Activated CD8-positive, alpha-beta T cell treated with anti-CD3 and anti-CD28 coated beads, Interleukin-2, amount 10 ng/mL, durations not matched to agents 7 days and 5 days (primary cell): ENCODE results near the gene EFEMP2. TPM values are rescaled to one million over a fixed set of nuclear protein-coding genes. Genes with fewer than 3 reads are reported as not detected.

Experiments used
- ATAC-seq: fragments of 150-1000 bp; cut with Tn5 transposase; one replicate; pipeline ENCODE4 v1.10.0; 2021; ENCODE audit warnings: moderate library complexity
- CTCF ChIA-PET: fragments of 350-600 bp; sonication (Branson Sonifier 250); formaldehyde crosslinking; loops from one replicate; lab custom pipeline; 2021; ENCODE audit warnings: antibody characterized with exemption; lab: Charles Lee
- POLR2A ChIA-PET: fragments of 350-600 bp; sonication (Branson Sonifier 250); formaldehyde crosslinking; loops from one replicate; lab custom pipeline; 2021; ENCODE audit warnings: antibody characterized with exemption; lab: Charles Lee
- DNase-seq: peaks from one replicate; pipeline ENCODE4 v3.0.0-alpha.2; 2020
- H3K27ac Mint-ChIP-seq: one replicate; pipeline ENCODE4 v1.8.0; 2021; ENCODE audit warnings: mild to moderate bottlenecking, mixed read lengths
- H3K27me3 Mint-ChIP-seq: one replicate; pipeline ENCODE4 v1.8.0; 2021; ENCODE audit warnings: low read depth, mixed read lengths
- H3K36me3 Mint-ChIP-seq: one replicate; pipeline ENCODE4 v1.8.0; 2021; ENCODE audit warnings: low read depth, mixed read lengths
- H3K4me1 Mint-ChIP-seq: one replicate; pipeline ENCODE4 v1.8.0; 2021; ENCODE audit warnings: low read depth, mixed read lengths
- H3K4me3 Mint-ChIP-seq: one replicate; pipeline ENCODE4 v1.8.0; 2021; ENCODE audit warnings: mild to moderate bottlenecking, mixed read lengths
- H3K9me3 Mint-ChIP-seq: one replicate; pipeline ENCODE4 v1.8.0; 2022; ENCODE audit warnings: mixed read lengths; ENCODE audit not compliant: insufficient read depth
- total RNA-seq, 2 experiments: library from RNA; stranded (reverse); gene quantifications; one replicate each; pipeline ENCODE4 v1.2.3, GENCODE V29; 2021

The EFEMP2 gene
- total RNA-seq, 2 experiments from 2014 or later = 4.8 to 5.0 TPM

DNA sequence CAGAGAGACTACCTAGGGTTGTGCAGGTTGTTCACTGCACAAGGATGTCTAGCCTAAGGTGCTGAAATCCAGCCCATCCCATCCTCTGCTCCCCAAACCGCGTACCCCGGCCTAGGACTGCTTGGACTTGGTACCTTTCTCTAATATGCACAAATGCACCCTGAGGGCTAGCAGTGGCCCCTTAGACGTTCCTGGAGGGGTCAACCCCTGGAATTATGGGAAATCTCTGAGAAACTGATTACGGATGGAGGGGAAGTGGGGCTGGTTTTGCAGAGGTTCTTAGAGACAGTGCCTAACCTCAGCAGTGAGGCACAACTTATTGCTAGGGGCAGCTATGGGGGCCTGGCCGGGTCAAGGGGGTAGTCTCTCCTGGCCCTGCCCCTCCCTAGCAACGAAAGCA, 43.8 kb upstream of the EFEMP2 start:
- ATAC-seq (no peak), DNase-seq (no peak)
- ChIA-PET POLR2A (interaction anchor here (2.4 kb wide), 1 partner anchor 26 kb away, joined by 13 read pairs; the partner anchor contains the start of gene CCDC85B), CTCF (interaction anchor here (0.9 to 1.5 kb wide), 3 partner anchors 15 to 31 kb away, joined by 3 read pairs; partner anchors contain the start of gene FOSL1)
- H3K27me3 Mint-ChIP-seq = no peaks in the 10 kb centered on the region
- peak overlapping the region; percentile 86 for H3K4me3 Mint-ChIP-seq
- H3K27ac Mint-ChIP-seq = no peak overlapping the region
- H3K36me3 Mint-ChIP-seq = peaks cover 21% of the 10 kb centered on the region
- H3K4me1 Mint-ChIP-seq = peaks cover 32% of the 10 kb centered on the region
- H3K9me3 Mint-ChIP-seq = no peaks in the 10 kb centered on the region

DNA sequence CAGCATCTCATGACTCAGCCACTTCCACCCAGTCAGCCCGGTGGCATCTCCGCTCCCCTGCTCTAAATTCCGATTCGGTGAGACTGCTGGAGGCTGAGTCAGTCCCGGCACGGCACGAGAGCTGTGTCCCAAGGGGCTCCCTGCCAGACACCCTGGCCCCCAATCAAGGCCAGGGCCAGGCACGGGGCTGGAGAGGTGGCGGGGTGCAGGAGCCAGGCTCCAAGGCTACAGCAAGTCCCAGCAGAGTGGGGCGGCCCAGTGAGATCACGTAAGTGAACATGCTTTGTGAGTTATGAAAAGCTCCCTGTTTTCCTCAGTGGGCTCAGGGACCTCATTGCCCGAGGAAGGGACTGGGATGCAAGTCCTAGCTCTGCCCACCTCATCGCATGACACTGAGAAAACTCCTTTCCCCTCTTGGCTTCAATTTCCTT, 43.2 kb upstream of the EFEMP2 start:
- no peak for ATAC-seq

DNA sequence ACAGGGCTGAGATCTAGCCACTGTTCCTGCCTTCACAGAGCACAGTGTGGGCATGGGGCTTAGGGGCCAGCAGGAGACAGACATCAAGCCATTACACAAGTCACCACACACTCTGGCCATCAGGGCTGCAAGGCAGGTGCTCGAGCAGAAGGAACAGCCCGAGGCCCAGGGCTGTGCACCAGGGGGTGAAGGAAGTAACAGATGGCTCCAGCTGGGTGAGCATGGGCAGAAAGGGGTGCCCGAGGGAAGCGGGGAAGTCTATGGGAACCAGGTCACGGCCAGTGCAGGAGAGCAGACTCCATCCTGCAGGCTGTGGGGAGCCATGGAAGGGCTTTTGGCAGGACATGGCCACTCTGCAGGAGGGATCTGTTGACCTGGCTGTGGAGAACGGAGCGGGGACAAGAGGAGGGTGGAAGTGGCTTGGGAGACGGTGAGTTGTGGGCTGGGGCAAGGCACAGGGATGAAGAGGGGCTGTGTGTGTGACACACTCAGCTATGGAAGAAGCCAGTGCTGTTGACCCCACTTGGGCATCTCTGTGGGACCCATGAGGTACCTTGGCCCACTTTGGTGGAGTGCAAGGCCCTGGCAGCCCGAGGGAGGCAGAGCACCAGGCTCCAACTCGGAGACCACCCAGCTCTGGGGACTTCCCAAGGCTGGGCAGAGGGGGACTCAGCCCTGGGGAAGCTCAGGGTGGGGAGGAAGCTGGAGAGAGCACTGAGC, 42.7 kb upstream of the EFEMP2 start:
- POLR2A ChIA-PET = interaction anchor here (0.6 to 2.4 kb wide), 5 partner anchors 10 to 41 kb away, joined by 3 to 13 read pairs (median 3); partner anchors contain the start of gene CCDC85B
- Mint-ChIP-seq H3K9me3 (no peaks in the 10 kb centered on the region), H3K4me3 (no peak overlapping the region), H3K36me3 (peaks cover 14% of the 10 kb centered on the region), H3K4me1 (peaks cover 26% of the 10 kb centered on the region), H3K27ac (no peak overlapping the region), H3K27me3 (no peaks in the 10 kb centered on the region)
- no peak for DNase-seq
- CTCF ChIA-PET = interaction anchor here (0.9 to 1.5 kb wide), 2 partner anchors 14 to 15 kb away, joined by 3 read pairs; partner anchors contain the start of gene FOSL1
- ATAC-seq = no peak

More for the DNA sequence above, 43.2 kb upstream of the EFEMP2 start:
- DNase-seq = no peak
- no peaks in the 10 kb centered on the region for H3K9me3 Mint-ChIP-seq
- ChIA-PET POLR2A (interaction anchor here (0.6 to 2.4 kb wide), 2 partner anchors 10 to 25 kb away, joined by 3 to 13 read pairs; partner anchors contain the start of gene CCDC85B), CTCF (interaction anchor here (0.9 to 1.5 kb wide), 3 partner anchors 14 to 30 kb away, joined by 3 read pairs; partner anchors contain the start of gene FOSL1)
- H3K36me3 Mint-ChIP-seq = peaks cover 20% of the 10 kb centered on the region
- H3K27ac Mint-ChIP-seq = no peak overlapping the region
- H3K27me3 Mint-ChIP-seq = no peaks in the 10 kb centered on the region
- peaks cover 31% of the 10 kb centered on the region for H3K4me1 Mint-ChIP-seq
- H3K4me3 Mint-ChIP-seq = no peak overlapping the region

DNA sequence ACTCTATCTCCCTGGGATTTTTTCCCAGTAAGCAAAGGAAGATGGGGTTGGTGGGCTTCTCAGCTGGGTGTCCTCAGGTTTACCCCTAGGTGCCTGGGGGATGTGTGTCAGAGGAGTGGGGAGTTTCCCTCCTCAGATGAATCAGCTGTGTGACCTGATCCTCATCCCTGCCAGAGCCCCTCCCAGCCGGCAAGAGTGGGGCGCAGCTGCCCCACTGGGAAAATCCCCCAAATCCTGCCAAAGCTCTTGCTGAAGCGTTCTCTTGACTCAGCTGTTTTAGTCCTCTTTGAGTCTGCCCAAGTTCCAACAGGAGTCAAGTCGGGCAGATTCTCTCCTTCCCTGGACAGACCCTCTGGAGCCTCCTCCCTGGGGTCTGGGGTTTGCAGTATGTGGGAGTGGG, 40.2 kb upstream of the EFEMP2 start:
- Mint-ChIP-seq H3K36me3 (peaks cover 10% of the 10 kb centered on the region), H3K9me3 (no peaks in the 10 kb centered on the region), H3K27ac (no peak overlapping the region), H3K27me3 (no peaks in the 10 kb centered on the region), H3K4me1 (peaks cover 27% of the 10 kb centered on the region), H3K4me3 (no peak overlapping the region)
- CTCF ChIA-PET = interaction anchor here (1.0 to 5.4 kb wide), 3 partner anchors 16 to 75 kb away, joined by 3 to 41 read pairs (median 3); partner anchors contain the start of genes CCDC85B and FIBP
- POLR2A ChIA-PET = no interaction called here
- DNase-seq (no peak), ATAC-seq (no peak)

DNA sequence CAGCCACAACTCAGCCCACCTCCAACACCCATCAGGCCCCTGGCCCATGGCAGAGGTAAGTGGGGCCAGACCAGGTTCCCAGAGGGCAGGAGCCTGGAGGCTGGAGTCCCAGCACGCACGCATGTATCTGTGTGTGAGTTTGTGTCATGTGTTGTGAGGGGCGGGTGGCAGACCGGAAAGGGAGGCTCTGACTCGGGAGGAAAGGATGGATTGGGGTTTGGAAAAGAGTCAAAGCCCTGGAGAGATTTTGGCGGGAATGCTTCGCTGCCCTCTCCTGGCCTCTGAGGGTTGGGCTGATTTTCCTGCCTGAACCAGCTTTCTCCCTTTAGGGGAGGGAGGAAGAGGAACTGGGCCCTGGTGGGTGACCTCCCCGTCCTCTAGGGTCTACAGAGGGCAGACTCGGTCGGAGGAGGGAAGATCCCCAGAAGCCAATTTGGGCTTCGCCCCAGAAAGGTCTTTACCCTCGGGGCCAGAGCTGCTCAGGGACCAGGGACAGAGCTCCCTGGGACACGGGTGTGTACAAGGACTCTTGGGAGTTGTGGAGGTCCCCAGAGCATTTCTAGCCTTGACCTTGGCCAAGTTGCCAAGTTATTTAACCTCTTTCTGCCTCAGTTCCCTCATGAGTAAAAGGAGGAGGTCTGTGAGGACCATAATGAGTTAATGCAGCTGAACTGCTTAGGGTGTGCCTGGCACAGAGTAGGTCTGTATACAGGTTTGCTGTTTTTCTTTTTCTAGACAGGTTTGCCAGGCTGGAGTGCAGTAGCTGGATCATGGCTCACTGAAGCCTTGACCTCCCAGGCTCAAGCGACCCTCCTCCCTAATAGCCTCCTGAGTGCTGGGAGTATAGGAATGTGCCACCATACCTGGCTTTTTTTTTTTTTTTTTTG, 39.3 kb upstream of the EFEMP2 start:
- ChIA-PET CTCF (interaction anchor here (1.0 to 5.4 kb wide), 5 partner anchors 11 to 76 kb away, joined by 3 to 41 read pairs (median 3); partner anchors contain the start of genes CCDC85B, FIBP and FOSL1), POLR2A (interaction anchor here (1.5 kb wide), 1 partner anchor 11 kb away, joined by 3 read pairs; no protein-coding TSS in a partner anchor)
- Mint-ChIP-seq H3K27ac (no peak overlapping the region), H3K27me3 (no peaks in the 10 kb centered on the region), H3K9me3 (no peaks in the 10 kb centered on the region), H3K4me3 (no peak overlapping the region), H3K4me1 (peaks cover 22% of the 10 kb centered on the region), H3K36me3 (peaks cover 7% of the 10 kb centered on the region)
- no peak for DNase-seq
- no peak for ATAC-seq

DNA sequence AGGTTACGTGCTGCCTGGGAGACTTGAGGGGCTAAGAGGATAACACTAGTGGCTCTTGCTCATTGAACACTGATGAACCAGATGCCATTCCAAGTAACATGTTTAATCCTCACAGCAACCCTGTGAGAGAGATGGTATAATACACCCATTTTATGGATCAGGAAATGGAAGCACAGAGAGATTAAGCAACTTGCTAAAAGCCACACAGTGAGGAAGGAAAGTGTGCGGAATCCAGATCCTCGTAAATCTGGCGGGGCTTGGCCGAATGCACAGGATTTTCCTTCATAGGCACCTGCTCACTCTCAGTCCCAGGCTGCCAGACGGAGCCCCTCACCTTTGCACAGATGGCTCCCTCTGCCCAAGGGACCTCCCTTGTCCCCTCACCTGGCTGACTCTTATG, 35.3 kb upstream of the EFEMP2 start:
- Mint-ChIP-seq H3K27ac (no peak overlapping the region), H3K9me3 (no peaks in the 10 kb centered on the region), H3K4me3 (no peak overlapping the region), H3K36me3 (no peaks in the 10 kb centered on the region), H3K27me3 (peaks cover 4% of the 10 kb centered on the region), H3K4me1 (peaks cover 12% of the 10 kb centered on the region)
- POLR2A ChIA-PET = no interaction called here
- CTCF ChIA-PET = interaction anchor here (1.1 to 1.8 kb wide), 3 partner anchors 17 to 137 kb away, joined by 3 to 10 read pairs (median 3); partner anchors contain the start of genes CCDC85B and MUS81
- ATAC-seq (no peak), DNase-seq (no peak)

DNA sequence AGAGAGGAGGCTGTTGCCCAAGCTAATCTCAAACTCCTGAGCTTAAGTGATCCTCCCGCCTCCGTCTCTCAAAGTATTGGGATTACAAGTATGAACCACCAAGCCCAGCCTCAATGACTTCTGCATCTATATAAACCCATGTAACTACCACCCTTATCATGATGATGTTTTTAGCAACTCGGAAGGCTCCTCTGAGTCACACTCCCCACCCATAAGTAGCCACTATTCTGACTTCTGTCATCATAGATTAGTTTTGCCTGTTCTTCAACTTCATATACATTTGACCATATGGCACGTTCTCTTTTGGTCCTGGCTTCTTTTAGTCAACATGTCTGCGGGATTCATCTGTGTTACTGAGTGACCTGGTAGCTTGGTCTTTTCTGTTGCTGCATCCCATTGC, 34.0 kb upstream of the EFEMP2 start:
- Mint-ChIP-seq H3K27me3 (peaks cover 4% of the 10 kb centered on the region), H3K27ac (no peak overlapping the region), H3K4me3 (no peak overlapping the region), H3K4me1 (peaks cover 23% of the 10 kb centered on the region), H3K36me3 (no peaks in the 10 kb centered on the region), H3K9me3 (no peaks in the 10 kb centered on the region)
- DNase-seq (no peak), ATAC-seq (no peak)
- ChIA-PET POLR2A (interaction anchor here (1.1 kb wide), 1 partner anchor 16 kb away, joined by 3 read pairs; no protein-coding TSS in a partner anchor), CTCF (interaction anchor here (1.2 to 2.8 kb wide), 5 partner anchors 16 to 127 kb away, joined by 3 to 10 read pairs (median 6); partner anchors contain the start of genes CCDC85B and FIBP)

DNA sequence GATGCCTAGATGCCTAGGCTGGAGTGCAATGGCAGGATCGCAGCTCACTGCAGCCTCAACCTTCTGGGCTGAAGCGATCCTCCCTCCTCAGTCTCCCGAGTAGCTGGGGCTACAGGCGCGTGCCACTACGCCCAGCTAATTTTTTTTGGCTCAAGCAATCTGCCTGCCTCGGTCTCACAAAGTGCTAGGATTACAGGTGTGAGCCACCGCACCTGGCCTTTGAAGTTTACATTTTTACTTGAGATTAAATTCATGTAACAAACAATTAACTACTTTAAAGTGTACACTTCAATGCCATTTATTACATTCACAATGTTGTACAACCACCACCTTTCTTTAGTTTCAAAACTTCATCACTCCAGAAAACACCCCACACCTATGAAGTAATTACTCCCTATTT, 31.1 kb upstream of the EFEMP2 start:
- POLR2A ChIA-PET = interaction anchor here (0.9 to 6.5 kb wide), 2 partner anchors 13 to 30 kb away, joined by 3 to 64 read pairs; partner anchors contain the start of genes CCDC85B and FIBP
- H3K27ac Mint-ChIP-seq = no peak overlapping the region

DNA sequence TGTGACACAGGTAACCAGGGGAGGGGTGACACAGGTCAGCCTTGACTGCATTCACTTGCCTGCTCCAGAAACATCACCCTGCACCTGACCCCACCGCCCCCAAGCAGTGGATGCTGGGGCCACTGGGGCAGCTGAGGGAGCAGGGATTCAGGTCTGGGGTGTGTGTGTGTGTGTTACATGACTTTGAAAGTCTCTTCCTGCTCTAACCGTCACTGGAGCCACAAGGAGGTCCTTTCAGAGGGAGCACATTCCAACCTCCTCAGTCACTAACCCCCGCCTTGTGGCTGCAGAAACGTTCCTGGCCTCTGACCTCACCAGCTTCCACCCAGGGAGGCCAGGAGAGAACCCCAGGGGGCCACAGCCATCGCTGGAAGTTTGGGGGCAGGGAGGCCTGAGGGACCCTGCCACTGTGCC, 30.5 kb upstream of the EFEMP2 start:
- Mint-ChIP-seq H3K27ac (peak overlapping the region; percentile 46), H3K27me3 (peaks cover 4% of the 10 kb centered on the region), H3K9me3 (no peaks in the 10 kb centered on the region), H3K36me3 (no peaks in the 10 kb centered on the region), H3K4me3 (no peak overlapping the region), H3K4me1 (peaks cover 35% of the 10 kb centered on the region)
- no peak for ATAC-seq
- ChIA-PET POLR2A (interaction anchor here (1.0 to 6.5 kb wide), 2 partner anchors 12 to 52 kb away, joined by 4 to 64 read pairs; partner anchors contain the start of genes CCDC85B and FIBP), CTCF (interaction anchor here (1.0 to 3.7 kb wide), 2 partner anchors 13 to 19 kb away, joined by 3 to 25 read pairs; partner anchors contain the start of gene CCDC85B)
- DNase-seq = no peak

More for the DNA sequence above, 31.1 kb upstream of the EFEMP2 start:
- CTCF ChIA-PET = interaction anchor here (1.0 to 3.7 kb wide), 2 partner anchors 14 to 19 kb away, joined by 3 to 25 read pairs; partner anchors contain the start of gene CCDC85B
- no peak overlapping the region for H3K4me3 Mint-ChIP-seq
- DNase-seq (no peak), ATAC-seq (no peak)
- no peaks in the 10 kb centered on the region for H3K9me3 Mint-ChIP-seq
- H3K27me3 Mint-ChIP-seq = peaks cover 4% of the 10 kb centered on the region
- no peaks in the 10 kb centered on the region for H3K36me3 Mint-ChIP-seq
- H3K4me1 Mint-ChIP-seq = peaks cover 29% of the 10 kb centered on the region

DNA sequence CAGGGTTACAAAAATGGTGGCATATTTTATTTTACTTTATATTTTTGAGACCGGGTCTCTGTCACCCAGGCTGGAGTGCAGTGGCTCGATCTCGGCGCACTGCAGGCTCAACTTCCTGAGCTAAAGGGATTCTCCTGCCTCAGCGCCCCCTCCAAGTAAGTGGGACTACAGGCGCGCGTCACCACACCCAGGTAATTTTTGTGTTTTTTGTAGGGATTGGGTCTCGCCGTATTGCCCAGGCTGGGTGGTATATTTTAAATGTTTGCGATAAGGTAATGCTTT, 28.2 kb upstream of the EFEMP2 start:
- Mint-ChIP-seq H3K27me3 (no peaks in the 10 kb centered on the region), H3K36me3 (peaks cover 4% of the 10 kb centered on the region), H3K4me1 (peaks cover 53% of the 10 kb centered on the region), H3K27ac (peak overlapping the region; percentile 65), H3K9me3 (no peaks in the 10 kb centered on the region), H3K4me3 (peak overlapping the region; percentile 45)
- DNase-seq = no peak
- ChIA-PET POLR2A (interaction anchor here (1.4 to 6.5 kb wide), 2 partner anchors 10 to 11 kb away, joined by 3 to 64 read pairs; partner anchors contain the start of genes CCDC85B and FIBP), CTCF (interaction anchor here (0.5 to 3.7 kb wide), 7 partner anchors 9 to 438 kb away, joined by 3 to 55 read pairs (median 8); partner anchors contain the start of genes CCDC85B, FIBP and MUS81)
- no peak for ATAC-seq
